Psoas muscle (tissue), 8 donors: ENCODE data around the gene RPRD1B. TPM values are rescaled to one million over a fixed set of nuclear protein-coding genes. Genes with fewer than 3 reads are reported as not detected.

Source experiments
- ATAC-seq, 4 donors: fragments of 200-7000 bp; cut with Tn5 transposase; one replicate each; pipeline ENCODE4 v1.9.1; 2020; ENCODE audit warnings: moderate library complexity in 3 of 4, mild to moderate bottlenecking in 2 of 4
- DNase-seq, 2 donors: peaks; one replicate each; pipeline ENCODE4 v3.0.0-alpha.2; 2020
- H3K27ac ChIP-seq: fragments of 200-600 bp; one replicate; pipeline ENCODE4 v1.8.0; 2022
- H3K27me3 ChIP-seq, 3 donors: fragments of 200-600 bp in 1 of 3; one replicate each; pipeline versions ENCODE4 v1.6.1 to v1.8.0; 2013 to 2022; ENCODE audit warnings: low read length in 2 of 3, mild to moderate bottlenecking in 2 of 3, moderate library complexity in 1 of 3; ENCODE audit not compliant: insufficient read depth in 3 of 3
- H3K36me3 ChIP-seq, 2 donors: fragments of 200-600 bp in 1 of 2; one replicate each; pipeline versions ENCODE4 v1.6.1 to v1.8.0; 2013 to 2022; ENCODE audit warnings: low read depth in 1 of 2, mild to moderate bottlenecking in 1 of 2, moderate library complexity in 1 of 2; ENCODE audit not compliant: insufficient read depth in 1 of 2
- H3K4me1 ChIP-seq: fragments of 200-600 bp; one replicate; pipeline ENCODE4 v1.8.0; 2022
- H3K4me3 ChIP-seq: fragments of 200-600 bp; one replicate; pipeline ENCODE4 v1.8.0; 2022; ENCODE audit warnings: mild to moderate bottlenecking
- H3K9me3 ChIP-seq: fragments of 200-600 bp; one replicate; pipeline ENCODE4 v1.8.0; 2022
- WGBS, 3 donors: extraction: QIAGEN DNeasy Blood & Tissue Kit; methylation state at CpG; one replicate each; pipeline versions ENCODE4 v1.1.6 to v1.1.7; 2013; 5-methylcytosine and 5-hydroxymethylcytosine counted together
- intact Hi-C, 2 donors: fragments of 100-400 bp; cut with DNase I; formaldehyde crosslinking; loops; one replicate each; pipeline versions ENCODE4 v1.11.0 to v1.14.2; 2022
- polyA plus RNA-seq, 3 donors: library from polyadenylated mRNA; stranded (reverse); fragments of 200-250 nt; gene quantifications; one replicate each; pipeline ENCODE4 v1.2.3, GENCODE V29; 2013
- total RNA-seq, 4 donors: library from RNA; stranded (reverse); fragmentation: NEBNext Ultra II Directional in 2 of 4; extraction: Animal tissue kit (Norgen Biotek cat#: 25700) in 2 of 4; gene quantifications; one replicate each; pipeline versions ENCODE4 v1.2.1 to v1.2.4, GENCODE V29; 2021 to 2023
- TF ChIP-seq, protein P1 (sequence below): fragments of 200-600 bp; IDR thresholded peaks from one replicate; pipeline ENCODE4 v1.8.0; 2022; ENCODE audit warnings: antibody characterized with exemption
- donor health status: healthy with polysubstance abuse.
- donor health status: DM: no; HTN: no; CAD: no; lungs with moderate emphysema.
- donor health status: Bipolar disorder and iron deficiency.
- donor health status: healthy.
- donor health status: DM: yes; HTN: yes; CAD: no.
- donor health status: DM: no; HTN: no; CAD: no.
- donor health status: DM: no; HTN: no; CAD: no.
- donor health status: DM: yes; HTN: yes; CAD: no.

The RPRD1B gene
- total and polyA plus RNA-seq, 7 donors: 14.0 to 55.7 (median 32.7) TPM

DNA sequence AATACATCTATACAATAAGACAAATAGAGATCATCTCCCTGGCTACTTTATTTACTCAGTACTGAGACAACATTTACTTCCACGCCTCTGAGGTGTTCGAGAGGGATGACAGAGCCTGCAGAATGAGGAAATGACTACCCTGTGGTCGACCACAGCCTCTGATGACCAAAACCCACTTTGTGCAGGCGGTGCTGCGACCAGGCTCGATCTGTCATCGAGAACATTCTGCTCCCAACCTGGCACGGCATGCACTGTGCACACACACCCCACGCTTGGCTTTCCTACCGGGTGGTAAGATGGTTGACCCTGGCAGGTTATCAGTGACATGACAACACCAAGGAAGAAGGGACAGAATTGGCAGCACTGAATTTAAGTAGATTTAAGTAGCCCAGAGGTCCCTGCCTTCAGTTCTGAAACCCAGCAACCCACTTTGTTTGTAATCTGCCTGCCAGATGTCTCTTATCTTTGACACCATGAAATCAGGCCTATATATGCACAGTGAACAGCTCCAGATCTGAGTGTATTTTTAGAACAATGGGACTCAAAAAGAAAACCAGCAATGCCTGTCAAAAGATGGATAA, 42.9 kb upstream of the RPRD1B start:
- 30 to 51% (median 35%) methylated on average over 10 of the region's 10 CpGs for WGBS, 3 donors

DNA sequence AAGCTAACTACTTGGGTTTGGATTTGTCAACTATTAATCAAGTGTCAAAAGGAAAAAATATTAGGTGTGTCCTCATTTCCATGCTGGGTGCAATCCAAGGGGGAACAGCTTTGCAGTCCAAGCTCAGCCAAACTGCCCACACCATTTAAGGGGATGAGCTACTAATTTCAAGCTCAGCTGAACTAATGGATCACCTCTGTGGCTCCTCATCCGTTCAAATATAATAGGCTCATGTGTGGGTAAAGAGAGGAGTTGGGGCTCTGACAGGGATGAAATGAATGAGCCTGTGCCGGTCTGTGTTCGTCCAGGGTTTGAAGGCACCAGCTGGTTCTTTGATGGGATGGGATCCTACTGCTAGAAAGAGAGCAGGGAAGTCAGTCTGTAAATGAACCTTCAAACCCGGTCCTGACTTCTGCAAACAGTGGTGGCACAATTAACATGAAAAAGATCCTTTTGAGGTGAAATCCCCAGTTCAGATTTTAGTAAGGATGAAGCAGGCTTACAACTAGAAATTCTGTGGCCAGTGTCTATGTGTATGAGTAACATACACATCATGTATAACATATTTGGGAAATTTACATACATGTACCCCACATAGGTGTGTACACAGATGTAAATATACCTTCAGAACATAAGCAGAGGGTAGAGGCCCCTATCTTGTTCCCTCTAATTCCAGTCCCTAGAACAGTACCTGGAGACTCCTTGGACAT, 42.2 kb upstream of the RPRD1B start:
- ATAC-seq (no peak), DNase-seq (no peak)
- Histone ChIP-seq H3K4me3 (no peak overlapping the region), H3K36me3 (peaks cover 0 to 23% of the 10 kb centered on the region in 2 donors), H3K9me3 (no peaks in the 10 kb centered on the region), H3K27me3 (no peaks in the 10 kb centered on the region), H3K4me1 (peaks cover 91% of the 10 kb centered on the region), H3K27ac (peak overlapping the region; percentile 91)
- TF ChIP-seq, protein P1, sequence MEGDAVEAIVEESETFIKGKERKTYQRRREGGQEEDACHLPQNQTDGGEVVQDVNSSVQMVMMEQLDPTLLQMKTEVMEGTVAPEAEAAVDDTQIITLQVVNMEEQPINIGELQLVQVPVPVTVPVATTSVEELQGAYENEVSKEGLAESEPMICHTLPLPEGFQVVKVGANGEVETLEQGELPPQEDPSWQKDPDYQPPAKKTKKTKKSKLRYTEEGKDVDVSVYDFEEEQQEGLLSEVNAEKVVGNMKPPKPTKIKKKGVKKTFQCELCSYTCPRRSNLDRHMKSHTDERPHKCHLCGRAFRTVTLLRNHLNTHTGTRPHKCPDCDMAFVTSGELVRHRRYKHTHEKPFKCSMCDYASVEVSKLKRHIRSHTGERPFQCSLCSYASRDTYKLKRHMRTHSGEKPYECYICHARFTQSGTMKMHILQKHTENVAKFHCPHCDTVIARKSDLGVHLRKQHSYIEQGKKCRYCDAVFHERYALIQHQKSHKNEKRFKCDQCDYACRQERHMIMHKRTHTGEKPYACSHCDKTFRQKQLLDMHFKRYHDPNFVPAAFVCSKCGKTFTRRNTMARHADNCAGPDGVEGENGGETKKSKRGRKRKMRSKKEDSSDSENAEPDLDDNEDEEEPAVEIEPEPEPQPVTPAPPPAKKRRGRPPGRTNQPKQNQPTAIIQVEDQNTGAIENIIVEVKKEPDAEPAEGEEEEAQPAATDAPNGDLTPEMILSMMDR: no peak
- intact Hi-C loops: loop anchor here (5.0 to 10.0 kb wide), 4 partner anchors 89 to 427 kb away; partner anchors contain the start of gene VSTM2L (in 1 of the 2)
- 70 to 73% (median 70%) methylated on average over 4 of the region's 4 CpGs for WGBS, 3 donors

More for the DNA sequence above, 42.9 kb upstream of the RPRD1B start:
- H3K9me3 ChIP-seq: no peaks in the 10 kb centered on the region
- peak; percentile 71 to 82 for DNase-seq
- peaks cover 0 to 17% of the 10 kb centered on the region in 2 donors for H3K36me3 ChIP-seq
- ATAC-seq: peak; percentile 26 to 75 (median 54)
- intact Hi-C loops: loop anchor here (5.0 to 10.0 kb wide), 4 partner anchors 88 to 426 kb away; partner anchors contain the start of gene VSTM2L (in 1 of the 2)
- TF ChIP-seq, protein P1: no peak
- peaks cover 90% of the 10 kb centered on the region for H3K4me1 ChIP-seq
- peak overlapping the region; percentile 91 for H3K27ac ChIP-seq
- no peak overlapping the region for H3K4me3 ChIP-seq
- no peaks in the 10 kb centered on the region for H3K27me3 ChIP-seq

DNA sequence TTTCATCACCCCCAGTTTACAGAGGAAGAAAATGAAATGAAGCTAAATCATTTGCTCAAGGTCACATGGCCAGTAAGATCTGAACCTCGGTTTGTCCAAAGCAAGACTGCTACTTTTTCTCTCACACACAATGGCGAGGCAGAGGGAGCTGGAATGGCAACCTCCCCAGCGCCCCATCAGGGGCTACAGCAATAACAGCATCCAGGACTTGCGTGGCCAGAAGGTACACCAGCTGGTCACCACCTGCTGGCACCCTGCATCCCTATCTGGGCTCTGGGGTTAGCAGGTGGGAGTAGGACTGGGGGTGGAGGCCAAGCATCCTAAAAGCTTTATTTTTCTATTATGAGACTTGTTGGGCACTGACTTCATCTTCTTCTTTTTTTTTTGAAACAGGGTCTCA, 41.6 kb upstream of the RPRD1B start:
- Histone ChIP-seq H3K36me3 (peaks cover 4 to 29% of the 10 kb centered on the region in 2 donors), H3K27me3 (no peaks in the 10 kb centered on the region), H3K4me1 (peaks cover 86% of the 10 kb centered on the region), H3K4me3 (no peak overlapping the region), H3K27ac (peak overlapping the region; percentile 91), H3K9me3 (no peaks in the 10 kb centered on the region)
- DNase-seq: no peak
- ATAC-seq: no peak
- TF ChIP-seq, protein P1: no peak
- intact Hi-C loops: loop anchor here (5.0 to 10.0 kb wide), 4 partner anchors 90 to 427 kb away; partner anchors contain the start of gene VSTM2L (in 1 of the 2)
- WGBS, 3 donors: 94 to 95% (median 94%) methylated on average over 4 of the region's 4 CpGs

DNA sequence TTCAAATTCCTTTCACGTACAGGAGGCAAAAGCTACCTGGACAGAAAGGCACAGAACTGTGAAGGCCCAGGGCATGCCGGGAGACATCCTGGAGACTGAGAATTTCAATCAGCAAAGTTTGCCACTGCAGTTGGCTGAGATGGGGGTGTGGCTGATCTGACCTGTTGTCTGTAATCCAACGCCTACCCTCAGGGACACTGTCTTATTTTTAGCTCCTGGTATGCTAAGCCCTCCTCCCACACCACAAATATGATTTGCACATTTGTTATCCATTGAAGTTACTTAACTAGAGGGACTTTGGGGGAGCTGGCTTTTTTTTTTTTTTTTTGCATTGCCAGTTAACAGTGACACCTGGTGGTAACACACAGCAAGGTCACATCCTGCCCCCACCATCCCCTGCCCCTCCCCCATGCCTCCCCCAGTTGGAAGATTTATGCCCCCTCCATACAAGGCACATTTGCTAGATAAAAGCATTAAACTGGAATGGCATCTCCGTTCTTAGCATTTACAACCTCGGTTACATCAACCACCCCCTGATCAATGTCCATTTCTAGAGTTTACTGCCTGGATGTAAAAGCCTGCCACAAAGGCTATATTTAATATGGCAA, 40.6 kb upstream of the RPRD1B start:
- peaks cover 77% of the 10 kb centered on the region for H3K4me1 ChIP-seq
- H3K27ac ChIP-seq: peak overlapping the region; percentile 91
- H3K27me3 ChIP-seq: no peaks in the 10 kb centered on the region
- 20 to 34% (median 24%) methylated on average over 5 of the region's 5 CpGs for WGBS, 3 donors
- no peaks in the 10 kb centered on the region for H3K9me3 ChIP-seq
- no peak overlapping the region for H3K4me3 ChIP-seq
- peak; percentile 49 to 74 for DNase-seq
- intact Hi-C loops: loop anchor here (1.0 to 10.0 kb wide), 6 partner anchors 91 to 428 kb away; partner anchors contain the start of gene VSTM2L (in 1 of the 2)
- TF ChIP-seq, protein P1: peak; percentile 65
- peak; percentile 78 to 85 (median 84) for ATAC-seq
- H3K36me3 ChIP-seq: peaks cover 4 to 39% of the 10 kb centered on the region in 2 donors
